Panc1 (cell line): Measurements from ENCODE around the gene BCL2L11. TPM values are rescaled to one million over a fixed set of nuclear protein-coding genes. Genes with fewer than 3 reads are reported as not detected.

Experiments used
- ATAC-seq: fragments of 200-7000 bp; cut with Tn5 transposase; 2 replicates; pipeline ENCODE4 v1.9.1; 2020; ENCODE audit warnings: mild to moderate bottlenecking, moderate library complexity
- BruUV-seq: library from RNA; stranded (reverse); fragments of 400-500 nt; replicated peaks from 2 replicates; lab custom pipeline; 2021; lab: Mats Ljungman, UMichigan
- CTCF ChIA-PET: fragments of 300-600 bp; sonication (Branson Sonifier 250); formaldehyde crosslinking; loops from one replicate; lab custom pipeline; 2022; ENCODE audit warnings: antibody characterized with exemption; lab: Charles Lee
- POLR2A ChIA-PET: fragments of 300-600 bp; sonication (Branson Sonifier 250); formaldehyde crosslinking; loops from one replicate; lab custom pipeline; 2022; ENCODE audit warnings: antibody characterized with exemption; lab: Charles Lee
- DNase-seq: peaks from one replicate; pipeline ENCODE4 v3.0.0-alpha.2; 2010; ENCODE audit warnings: low read depth, low spot score
- H3K27ac ChIP-seq: 2 replicates; pipeline ENCODE4 v1.5.1; 2011; ENCODE audit warnings: mild to moderate bottlenecking, low read length, inconsistent platforms
- H3K27me3 ChIP-seq: fragments of 200-500 bp; sonication (Bioruptor generic); 2 replicates; pipeline ENCODE4 v1.6.0; 2014; ENCODE audit warnings: low read length, inconsistent platforms; ENCODE audit not compliant: control insufficient read depth, insufficient read depth
- H3K36me3 ChIP-seq: fragments of 200-500 bp; sonication (Bioruptor generic); 2 replicates; pipeline ENCODE4 v1.5.1; 2014; ENCODE audit warnings: inconsistent platforms, mild to moderate bottlenecking, low read length, moderate library complexity; ENCODE audit not compliant: control insufficient read depth, insufficient read depth
- H3K4me1 ChIP-seq: 2 replicates; pipeline ENCODE4 v1.5.1; 2011; ENCODE audit warnings: inconsistent platforms, mild to moderate bottlenecking, low read length, moderate library complexity; ENCODE audit not compliant: control insufficient read depth, insufficient read depth
- H3K4me3 ChIP-seq, 2 experiments: 2 replicates each; pipeline ENCODE4 v1.5.1; 2011 to 2012; ENCODE audit warnings: low read depth in 2 of 2, low read length in 2 of 2, mild to moderate bottlenecking in 2 of 2, inconsistent platforms in 1 of 2, moderate library complexity in 1 of 2
- H3K9me3 ChIP-seq: fragments of 200-500 bp; sonication (Bioruptor generic); 2 replicates; pipeline ENCODE4 v1.5.1; 2014; ENCODE audit warnings: low read depth, mild to moderate bottlenecking, inconsistent platforms, low read length, moderate library complexity; ENCODE audit not compliant: control insufficient read depth, insufficient read depth
- POLR2AphosphoS5 ChIP-seq: IDR thresholded peaks from 2 replicates; pipeline ENCODE4 v1.6.1; 2012; ENCODE audit warnings: mild to moderate bottlenecking, low read depth, low read length, moderate library complexity
- SIN3A ChIP-seq: IDR thresholded peaks from 2 replicates; pipeline ENCODE4 v1.6.1; 2012; ENCODE audit warnings: low read depth, mild to moderate bottlenecking, low read length, moderate library complexity, borderline replicate concordance; ENCODE audit not compliant: insufficient read depth
- TCF7L2 ChIP-seq: IDR thresholded peaks from 2 replicates; pipeline ENCODE4 v1.6.1; 2011; ENCODE audit warnings: mild to moderate bottlenecking, low read depth, low read length, inconsistent platforms
- in situ Hi-C: cut with HindIII; loops from 2 replicates; pipeline ENCODE4 v1.10.0; 2016; ENCODE audit warnings: low sequenced_read_pairs, low pct_unique_long_range_greater_than_20kb
- intact Hi-C: fragments of 100-400 bp; cut with micrococcal nuclease; formaldehyde crosslinking; loops from one replicate; pipeline ENCODE4 v1.10.0; 2022; ENCODE audit not compliant: unreplicated experiment
- total RNA-seq: library from RNA; stranded (reverse); gene quantifications from one replicate; pipeline ENCODE4 v1.2.1, GENCODE V29; 2021; ENCODE audit not compliant: unreplicated experiment
- TF ChIP-seq, protein P1 (sequence below), 2 experiments: IDR thresholded peaks; 2 replicates each; pipeline ENCODE4 v1.6.1; 2011 to 2012; ENCODE audit warnings: low read depth in 2 of 2, control low read depth in 1 of 2, low read length in 1 of 2, mild to moderate bottlenecking in 1 of 2, moderate library complexity in 1 of 2; ENCODE audit not compliant: insufficient read depth in 1 of 2
- TF ChIP-seq, protein P2 (sequence below): fragments of 450-650 bp; IDR thresholded peaks from 2 replicates; pipeline ENCODE4 v1.5.1; 2017; ENCODE audit warnings: mild to moderate bottlenecking

The BCL2L11 gene
- total RNA-seq, 1 experiment from 2014 or later: 43.8 TPM

DNA sequence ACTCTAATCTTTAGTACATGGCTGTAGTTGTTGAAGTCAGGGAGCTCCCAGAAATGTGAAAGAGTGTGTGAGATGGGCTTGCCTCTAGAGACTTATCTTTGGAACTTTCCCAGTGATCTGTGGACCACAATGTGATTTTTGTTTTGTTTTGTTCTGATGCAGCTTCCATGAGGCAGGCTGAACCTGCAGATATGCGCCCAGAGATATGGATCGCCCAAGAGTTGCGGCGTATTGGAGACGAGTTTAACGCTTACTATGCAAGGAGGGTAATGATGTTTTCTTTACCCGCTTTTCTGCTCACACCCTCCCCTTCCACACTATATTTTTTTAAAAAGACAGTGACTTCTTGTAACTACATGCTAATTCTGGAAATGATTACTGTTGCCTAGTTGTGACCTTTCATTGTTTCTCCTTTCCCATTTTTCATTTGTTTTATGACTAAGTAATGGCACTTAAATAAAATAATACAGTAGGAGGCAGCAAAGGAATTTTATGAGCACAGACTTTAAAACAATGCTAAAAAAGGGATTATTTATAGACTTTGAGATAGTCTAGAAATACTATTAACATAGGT lies 29.3 kb downstream of the BCL2L11 start:
- in situ Hi-C loops (no loop called here), intact Hi-C loops (no loop called here)
- ChIA-PET POLR2A (no interaction called here), CTCF (no interaction called here)
- Histone ChIP-seq H3K27ac (no peak overlapping the region), H3K9me3 (no peaks in the 10 kb centered on the region), H3K36me3 (peaks cover 13% of the 10 kb centered on the region), H3K4me1 (peaks cover 6% of the 10 kb centered on the region; the same call in 1 of the 2 replicates), H3K4me3 (no peak overlapping the region), H3K27me3 (no peaks in the 10 kb centered on the region)
- no TSS peak for BruUV-seq
- DNase-seq (no peak), ATAC-seq (no peak)
- TF ChIP-seq TCF7L2 (no peak), SIN3A (no peak)
- TF ChIP-seq, protein P1, sequence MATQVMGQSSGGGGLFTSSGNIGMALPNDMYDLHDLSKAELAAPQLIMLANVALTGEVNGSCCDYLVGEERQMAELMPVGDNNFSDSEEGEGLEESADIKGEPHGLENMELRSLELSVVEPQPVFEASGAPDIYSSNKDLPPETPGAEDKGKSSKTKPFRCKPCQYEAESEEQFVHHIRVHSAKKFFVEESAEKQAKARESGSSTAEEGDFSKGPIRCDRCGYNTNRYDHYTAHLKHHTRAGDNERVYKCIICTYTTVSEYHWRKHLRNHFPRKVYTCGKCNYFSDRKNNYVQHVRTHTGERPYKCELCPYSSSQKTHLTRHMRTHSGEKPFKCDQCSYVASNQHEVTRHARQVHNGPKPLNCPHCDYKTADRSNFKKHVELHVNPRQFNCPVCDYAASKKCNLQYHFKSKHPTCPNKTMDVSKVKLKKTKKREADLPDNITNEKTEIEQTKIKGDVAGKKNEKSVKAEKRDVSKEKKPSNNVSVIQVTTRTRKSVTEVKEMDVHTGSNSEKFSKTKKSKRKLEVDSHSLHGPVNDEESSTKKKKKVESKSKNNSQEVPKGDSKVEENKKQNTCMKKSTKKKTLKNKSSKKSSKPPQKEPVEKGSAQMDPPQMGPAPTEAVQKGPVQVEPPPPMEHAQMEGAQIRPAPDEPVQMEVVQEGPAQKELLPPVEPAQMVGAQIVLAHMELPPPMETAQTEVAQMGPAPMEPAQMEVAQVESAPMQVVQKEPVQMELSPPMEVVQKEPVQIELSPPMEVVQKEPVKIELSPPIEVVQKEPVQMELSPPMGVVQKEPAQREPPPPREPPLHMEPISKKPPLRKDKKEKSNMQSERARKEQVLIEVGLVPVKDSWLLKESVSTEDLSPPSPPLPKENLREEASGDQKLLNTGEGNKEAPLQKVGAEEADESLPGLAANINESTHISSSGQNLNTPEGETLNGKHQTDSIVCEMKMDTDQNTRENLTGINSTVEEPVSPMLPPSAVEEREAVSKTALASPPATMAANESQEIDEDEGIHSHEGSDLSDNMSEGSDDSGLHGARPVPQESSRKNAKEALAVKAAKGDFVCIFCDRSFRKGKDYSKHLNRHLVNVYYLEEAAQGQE (IDR thresholded peaks at IDR 0.05; ENCODE audit: insufficient read depth in 1 of 2, low read depth in 2 of 2, low read length in 1 of 2): no peak
- TF ChIP-seq, protein P2, sequence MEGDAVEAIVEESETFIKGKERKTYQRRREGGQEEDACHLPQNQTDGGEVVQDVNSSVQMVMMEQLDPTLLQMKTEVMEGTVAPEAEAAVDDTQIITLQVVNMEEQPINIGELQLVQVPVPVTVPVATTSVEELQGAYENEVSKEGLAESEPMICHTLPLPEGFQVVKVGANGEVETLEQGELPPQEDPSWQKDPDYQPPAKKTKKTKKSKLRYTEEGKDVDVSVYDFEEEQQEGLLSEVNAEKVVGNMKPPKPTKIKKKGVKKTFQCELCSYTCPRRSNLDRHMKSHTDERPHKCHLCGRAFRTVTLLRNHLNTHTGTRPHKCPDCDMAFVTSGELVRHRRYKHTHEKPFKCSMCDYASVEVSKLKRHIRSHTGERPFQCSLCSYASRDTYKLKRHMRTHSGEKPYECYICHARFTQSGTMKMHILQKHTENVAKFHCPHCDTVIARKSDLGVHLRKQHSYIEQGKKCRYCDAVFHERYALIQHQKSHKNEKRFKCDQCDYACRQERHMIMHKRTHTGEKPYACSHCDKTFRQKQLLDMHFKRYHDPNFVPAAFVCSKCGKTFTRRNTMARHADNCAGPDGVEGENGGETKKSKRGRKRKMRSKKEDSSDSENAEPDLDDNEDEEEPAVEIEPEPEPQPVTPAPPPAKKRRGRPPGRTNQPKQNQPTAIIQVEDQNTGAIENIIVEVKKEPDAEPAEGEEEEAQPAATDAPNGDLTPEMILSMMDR: no peak

DNA sequence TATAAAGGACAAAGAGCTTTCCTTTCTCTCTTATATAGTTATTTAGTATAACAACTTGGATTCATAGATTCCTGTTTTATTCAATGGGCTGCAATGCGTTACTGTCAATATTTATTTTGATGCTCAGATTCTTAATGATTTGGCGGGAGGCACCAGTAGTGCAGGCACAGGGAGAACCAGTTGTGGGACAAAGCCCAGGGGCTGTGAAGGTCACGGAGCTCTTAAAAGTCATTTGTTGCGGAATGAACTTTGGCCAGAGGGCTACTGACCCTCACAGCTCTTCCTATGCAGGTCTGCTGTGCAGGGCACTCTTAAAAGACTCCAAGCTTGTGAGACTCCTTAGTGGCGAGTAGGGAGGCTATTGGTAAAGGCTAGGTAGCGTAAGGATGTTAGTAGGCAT lies 34.0 kb downstream of the BCL2L11 start:
- TF ChIP-seq TCF7L2: no peak
- no peak for TF ChIP-seq POLR2AphosphoS5
- ATAC-seq: no peak
- intact Hi-C loops: no loop called here

DNA sequence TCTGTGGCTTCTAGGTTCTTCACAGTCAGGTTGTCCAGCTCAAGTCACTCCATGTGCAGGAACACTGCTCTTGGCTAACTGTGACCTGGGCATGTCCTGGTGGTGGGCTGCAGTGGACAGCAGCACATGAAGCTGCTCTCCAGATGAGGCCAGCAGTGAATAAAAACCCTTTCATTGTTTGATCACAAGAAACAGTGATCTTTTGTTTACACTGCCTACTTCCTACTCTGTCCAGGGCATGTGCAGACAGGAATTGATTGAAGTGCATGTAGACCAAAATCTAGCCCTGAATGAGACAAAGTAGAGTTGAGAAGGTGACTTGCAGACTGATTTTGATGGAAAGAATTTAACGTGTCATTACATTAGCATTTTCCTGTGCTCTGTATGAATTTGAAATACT lies 34.9 kb downstream of the BCL2L11 start:
- ATAC-seq: no peak
- CTCF ChIA-PET: interaction anchor here (1.0 kb wide), 1 partner anchor 99 kb away, joined by 3 read pairs; no protein-coding TSS in a partner anchor
- POLR2A ChIA-PET: no interaction called here
- Histone ChIP-seq H3K36me3 (peaks cover 17% of the 10 kb centered on the region), H3K4me3 (no peak overlapping the region), H3K9me3 (no peaks in the 10 kb centered on the region), H3K27ac (no peak overlapping the region), H3K4me1 (peaks cover 8% of the 10 kb centered on the region; the same call in 1 of the 2 replicates), H3K27me3 (no peaks in the 10 kb centered on the region)
- BruUV-seq: no TSS peak
- in situ Hi-C loops: no loop called here
- DNase-seq: no peak
- intact Hi-C loops: no loop called here
- TF ChIP-seq POLR2AphosphoS5: no peak
- TF ChIP-seq, protein P2: no peak
- TF ChIP-seq, protein P1 (IDR thresholded peaks at IDR 0.05; ENCODE audit: insufficient read depth in 1 of 2, low read depth in 2 of 2, low read length in 1 of 2): no peak
- no peak for TF ChIP-seq SIN3A
- no peak for TF ChIP-seq TCF7L2

More for the DNA sequence above, 34.0 kb downstream of the BCL2L11 start:
- POLR2A ChIA-PET: no interaction called here
- no peak overlapping the region for H3K4me3 ChIP-seq
- DNase-seq: no peak
- H3K27me3 ChIP-seq: no peaks in the 10 kb centered on the region
- peaks cover 17% of the 10 kb centered on the region for H3K36me3 ChIP-seq
- no peaks in the 10 kb centered on the region for H3K9me3 ChIP-seq
- H3K4me1 ChIP-seq: peaks cover 6% of the 10 kb centered on the region; the same call in 1 of the 2 replicates
- CTCF ChIA-PET: interaction anchor here (1.0 kb wide), 1 partner anchor 98 kb away, joined by 3 read pairs; no protein-coding TSS in a partner anchor
- no peak overlapping the region for H3K27ac ChIP-seq
- BruUV-seq: no TSS peak
- in situ Hi-C loops: no loop called here
